Breast epithelium (tissue), 4 donors: ENCODE results near the gene METTL8. TPM values are rescaled to one million over a fixed set of nuclear protein-coding genes. Genes with fewer than 3 reads are reported as not detected.
"Not testable (repeated sequence)": the region's sequence is repeated elsewhere in the genome, so short reads cannot be mapped to it uniquely, and the experiment has no call there.

Experiments
- DNase-seq, 2 donors: peaks; one replicate each; pipeline ENCODE4 v3.0.0-alpha.2; 2019; ENCODE audit warnings: low spot score in 2 of 2
- H3K27ac ChIP-seq, 2 donors: fragments of 200-600 bp; sonication (generic) in 1 of 2; one replicate each; pipeline ENCODE4 v1.5.1; 2016 to 2019; ENCODE audit warnings: mild to moderate bottlenecking in 1 of 2
- H3K27me3 ChIP-seq, 2 donors: fragments of 200-600 bp; sonication (generic) in 1 of 2; one replicate each; pipeline versions ENCODE4 v1.5.1 to v1.6.0; 2017 to 2019; ENCODE audit warnings: control low read depth in 1 of 2, mild to moderate bottlenecking in 1 of 2
- H3K36me3 ChIP-seq: fragments of 200-600 bp; one replicate; pipeline ENCODE4 v1.5.1; 2019
- H3K4me1 ChIP-seq, 2 donors: fragments of 200-600 bp; sonication (generic); one replicate each; pipeline ENCODE4 v1.5.1; 2016 to 2019; ENCODE audit warnings: control low read depth in 1 of 2
- H3K4me3 ChIP-seq, 3 donors: fragments of 200-600 bp; sonication (generic); 1 replicate in 2 of 3; 2 replicates in 1 of 3; pipeline ENCODE4 v1.5.1; 2016 to 2019; ENCODE audit warnings: mild to moderate bottlenecking in 3 of 3, moderate library complexity in 2 of 3
- H3K9me3 ChIP-seq, 2 donors: fragments of 200-600 bp; sonication (generic) in 1 of 2; one replicate each; pipeline ENCODE4 v1.5.1; 2016 to 2019; ENCODE audit warnings: control low read depth in 1 of 2
- POLR2A ChIP-seq: fragments of 450-650 bp; IDR thresholded peaks from one replicate; pipeline ENCODE4 v1.6.1; 2016; ENCODE audit warnings: antibody characterized with exemption, mild to moderate bottlenecking, moderate library complexity
- POLR2AphosphoS5 ChIP-seq, 3 donors: sonication (generic); formaldehyde crosslinking; IDR thresholded peaks; one replicate each; pipeline ENCODE4 v1.6.1; 2017; ENCODE audit warnings: antibody characterized with exemption in 3 of 3
- intact Hi-C: fragments of 100-400 bp; cut with DNase I; formaldehyde crosslinking; loops from one replicate; pipeline ENCODE4 v1.15.1; 2023; ENCODE audit warnings: low total_unique reads
- total RNA-seq, 3 donors: library from RNA; depleted of rRNA; stranded (reverse); fragments of >200 nt; gene quantifications; one replicate each; pipeline ENCODE4 v1.1.0, GENCODE V29; 2016
- TF ChIP-seq, protein P1 (sequence below), 3 donors: fragments of 450-650 bp; IDR thresholded peaks; one replicate each; pipeline ENCODE4 v1.5.1; 2016 to 2017; ENCODE audit warnings: antibody characterized with exemption in 3 of 3, mild to moderate bottlenecking in 3 of 3, moderate library complexity in 3 of 3

METTL8 gene
- total RNA-seq, 3 donors from 2014 or later: 21.4 to 26.9 (median 22.9) TPM

DNA sequence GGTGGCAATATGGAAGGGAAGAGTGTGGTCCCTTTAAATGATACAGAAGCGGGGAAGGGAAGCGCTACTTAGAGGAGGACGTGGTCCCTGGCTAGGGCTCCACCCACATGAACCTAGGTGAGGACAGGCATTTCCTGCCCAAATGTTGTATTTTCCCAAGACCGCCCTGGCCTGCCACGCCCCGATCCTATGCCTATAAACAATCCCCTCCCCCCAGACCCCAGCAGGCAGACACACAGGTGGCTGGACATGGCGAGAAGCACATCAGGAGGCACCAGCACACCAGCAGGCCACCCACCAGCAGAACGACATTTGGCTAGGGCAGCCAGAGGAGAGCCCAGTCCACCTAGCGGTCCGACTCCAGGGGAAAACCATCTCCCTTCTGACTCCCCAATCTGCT is 47.2 kb downstream of the METTL8 start:
- intact Hi-C loops: no loop called here

DNA sequence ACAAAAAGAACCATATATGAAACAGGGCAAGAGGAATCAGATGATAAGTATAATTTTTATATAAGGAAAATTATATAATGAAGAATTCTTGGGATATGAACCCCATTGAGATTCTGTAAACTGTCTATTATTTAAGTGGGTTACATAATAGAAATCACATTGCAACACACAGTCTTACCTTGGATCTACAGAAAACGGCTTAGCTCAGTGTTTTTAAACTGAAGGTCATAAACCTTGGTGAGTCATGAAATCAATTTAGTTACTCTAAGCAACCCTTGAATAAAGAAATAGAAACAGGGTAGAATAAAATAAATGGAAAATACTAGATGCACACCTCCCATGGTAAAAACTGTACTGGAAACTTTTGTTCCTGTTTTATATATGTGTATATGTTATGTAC is 50.7 kb downstream of the METTL8 start:
- no peaks in the 10 kb centered on the region for H3K27me3 ChIP-seq
- H3K36me3 ChIP-seq: no peaks in the 10 kb centered on the region
- TF ChIP-seq POLR2AphosphoS5 (IDR thresholded peaks at IDR 0.05): no peak
- no peak for TF ChIP-seq POLR2A
- TF ChIP-seq, protein P1, sequence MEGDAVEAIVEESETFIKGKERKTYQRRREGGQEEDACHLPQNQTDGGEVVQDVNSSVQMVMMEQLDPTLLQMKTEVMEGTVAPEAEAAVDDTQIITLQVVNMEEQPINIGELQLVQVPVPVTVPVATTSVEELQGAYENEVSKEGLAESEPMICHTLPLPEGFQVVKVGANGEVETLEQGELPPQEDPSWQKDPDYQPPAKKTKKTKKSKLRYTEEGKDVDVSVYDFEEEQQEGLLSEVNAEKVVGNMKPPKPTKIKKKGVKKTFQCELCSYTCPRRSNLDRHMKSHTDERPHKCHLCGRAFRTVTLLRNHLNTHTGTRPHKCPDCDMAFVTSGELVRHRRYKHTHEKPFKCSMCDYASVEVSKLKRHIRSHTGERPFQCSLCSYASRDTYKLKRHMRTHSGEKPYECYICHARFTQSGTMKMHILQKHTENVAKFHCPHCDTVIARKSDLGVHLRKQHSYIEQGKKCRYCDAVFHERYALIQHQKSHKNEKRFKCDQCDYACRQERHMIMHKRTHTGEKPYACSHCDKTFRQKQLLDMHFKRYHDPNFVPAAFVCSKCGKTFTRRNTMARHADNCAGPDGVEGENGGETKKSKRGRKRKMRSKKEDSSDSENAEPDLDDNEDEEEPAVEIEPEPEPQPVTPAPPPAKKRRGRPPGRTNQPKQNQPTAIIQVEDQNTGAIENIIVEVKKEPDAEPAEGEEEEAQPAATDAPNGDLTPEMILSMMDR (IDR thresholded peaks at IDR 0.05): no peak
- peaks cover 4 to 16% of the 10 kb centered on the region in 2 donors for H3K9me3 ChIP-seq
- H3K27ac ChIP-seq: no peak overlapping the region
- no peaks in the 10 kb centered on the region for H3K4me1 ChIP-seq
- DNase-seq: no peak
- no peak overlapping the region for H3K4me3 ChIP-seq
- intact Hi-C loops: no loop called here

More for the DNA sequence above, 47.2 kb downstream of the METTL8 start:
- Histone ChIP-seq H3K36me3 (no peaks in the 10 kb centered on the region), H3K9me3 (no peaks in the 10 kb centered on the region), H3K27me3 (no peaks in the 10 kb centered on the region), H3K4me3 (no peak overlapping the region), H3K27ac (no peak overlapping the region), H3K4me1 (no peaks in the 10 kb centered on the region)
- no peak for DNase-seq
- TF ChIP-seq POLR2A (no peak), POLR2AphosphoS5 (IDR thresholded peaks at IDR 0.05) (no peak)
- TF ChIP-seq, protein P1 (IDR thresholded peaks at IDR 0.05): no peak

DNA sequence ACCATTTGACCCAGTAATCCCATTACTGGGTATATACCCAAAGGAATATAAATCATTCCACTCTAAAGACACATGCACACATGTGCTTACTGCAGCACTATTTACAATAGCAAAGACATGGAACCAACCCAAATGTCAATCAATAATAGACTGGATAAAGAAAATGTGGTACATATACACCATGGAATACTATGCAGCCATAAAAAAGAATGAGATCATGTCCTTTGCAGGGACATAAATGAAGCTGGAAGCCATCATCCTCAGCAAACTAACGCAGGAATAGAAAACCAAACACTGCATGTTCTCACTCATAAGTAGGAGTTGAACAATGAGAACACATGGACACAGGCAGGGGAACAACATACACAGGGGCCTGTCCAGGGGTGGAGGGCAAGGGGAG is 51.6 kb downstream of the METTL8 start:
- not testable (repeated sequence) for H3K4me3 ChIP-seq, H3K27ac ChIP-seq

DNA sequence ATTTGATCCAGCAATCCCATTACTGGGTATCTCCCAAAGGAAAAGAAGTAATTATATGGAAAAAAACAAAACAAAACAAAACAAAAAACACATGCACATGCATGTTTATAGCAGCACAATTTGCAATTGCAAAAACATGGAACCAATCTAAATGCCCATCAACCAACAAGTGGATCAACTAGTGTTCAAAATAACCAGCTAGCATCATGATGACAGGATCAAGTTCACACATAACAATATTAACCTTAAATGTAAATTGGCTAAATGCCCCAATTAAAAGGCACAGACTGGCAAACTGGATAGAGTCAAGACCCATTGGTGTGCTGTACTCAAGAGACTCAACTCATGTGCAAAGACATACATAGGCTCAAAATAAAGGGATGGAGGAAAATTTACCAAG is 55.9 kb downstream of the METTL8 start:
- DNase-seq, H3K4me1 ChIP-seq, intact Hi-C loops, H3K36me3 ChIP-seq, H3K4me3 ChIP-seq, H3K27ac ChIP-seq, H3K27me3 ChIP-seq: not testable (repeated sequence)
- peaks cover 6 to 29% of the 10 kb centered on the region in 2 donors for H3K9me3 ChIP-seq

More for the DNA sequence above, 51.6 kb downstream of the METTL8 start:
- H3K4me1 ChIP-seq, H3K27me3 ChIP-seq, H3K36me3 ChIP-seq, intact Hi-C loops, DNase-seq: not testable (repeated sequence)
- H3K9me3 ChIP-seq: peaks cover 6 to 22% of the 10 kb centered on the region in 2 donors

DNA sequence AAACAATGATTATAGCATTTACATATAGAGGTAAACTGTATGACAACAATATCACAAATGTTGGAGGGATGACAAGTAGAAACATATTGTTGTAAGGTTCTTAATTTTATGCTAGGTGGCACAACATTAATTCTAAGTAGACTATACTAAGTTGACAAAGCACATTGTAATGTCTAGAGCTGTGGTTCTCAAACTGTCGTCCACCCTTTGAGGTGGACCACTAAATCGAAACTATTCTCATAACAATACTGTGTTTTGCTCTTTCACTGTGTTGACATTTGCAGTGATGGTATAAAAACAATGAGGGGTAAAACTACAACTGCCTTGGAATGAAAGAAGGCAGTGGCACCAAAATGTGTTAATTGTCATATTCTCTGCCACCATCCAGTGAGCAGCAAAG is 66.1 kb downstream of the METTL8 start:
- no peak overlapping the region for H3K27ac ChIP-seq
- no peaks in the 10 kb centered on the region for H3K27me3 ChIP-seq
- TF ChIP-seq, protein P1 (IDR thresholded peaks at IDR 0.05): no peak
- TF ChIP-seq POLR2AphosphoS5 (IDR thresholded peaks at IDR 0.05) (no peak), POLR2A (no peak)
- no peak for DNase-seq
- H3K4me3 ChIP-seq: no peak overlapping the region
- intact Hi-C loops: no loop called here
- H3K9me3 ChIP-seq: peaks cover 0 to 8% of the 10 kb centered on the region in 2 donors
- H3K36me3 ChIP-seq: no peaks in the 10 kb centered on the region
- H3K4me1 ChIP-seq: no peaks in the 10 kb centered on the region

DNA sequence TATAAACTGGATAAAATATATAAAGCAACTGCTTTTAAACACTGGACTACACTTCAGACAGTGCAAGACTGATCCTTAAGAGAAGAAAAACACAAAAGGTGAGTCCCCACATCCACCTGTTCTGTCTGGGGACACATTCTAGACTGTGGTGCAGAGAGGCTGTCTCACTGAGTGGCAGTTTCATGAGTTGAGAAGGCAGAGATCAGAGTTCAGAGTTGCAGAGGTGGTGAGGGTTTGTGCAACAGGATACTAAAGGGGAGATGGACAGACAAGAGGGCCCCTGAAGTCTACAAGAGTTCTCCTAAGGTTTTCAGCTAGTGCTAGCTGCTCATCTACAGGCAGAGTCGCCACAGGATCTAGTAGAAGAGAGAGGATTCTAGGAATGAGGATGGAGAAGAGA is 68.0 kb downstream of the METTL8 start:
- H3K36me3 ChIP-seq: no peaks in the 10 kb centered on the region
- peaks cover 0 to 8% of the 10 kb centered on the region in 2 donors for H3K9me3 ChIP-seq
- intact Hi-C loops: no loop called here
- no peaks in the 10 kb centered on the region for H3K4me1 ChIP-seq
- DNase-seq: no peak
- no peaks in the 10 kb centered on the region for H3K27me3 ChIP-seq
- TF ChIP-seq, protein P1 (IDR thresholded peaks at IDR 0.05): no peak
- TF ChIP-seq POLR2A: no peak
- no peak for TF ChIP-seq POLR2AphosphoS5 (IDR thresholded peaks at IDR 0.05)
- no peak overlapping the region for H3K27ac ChIP-seq
- no peak overlapping the region for H3K4me3 ChIP-seq
